D721Med (cell line): ENCODE data around the gene TXLNB.

Experiments used
- DNase-seq: peaks from one replicate; pipeline ENCODE4 v3.0.0; 2011; ENCODE audit warnings: low spot score; ENCODE audit not compliant: insufficient read length
- FAIRE-seq: peaks from 2 replicates; lab custom pipeline; 2011; peaks lifted over from hg19 to GRCh38; lab: Jason Lieb, UNC
- CTCF ChIP-seq: IDR thresholded peaks from 2 replicates; pipeline ENCODE4 v1.5.1; 2012; ENCODE audit warnings: mild to moderate bottlenecking, control low read depth; ENCODE audit not compliant: insufficient read depth; ENCODE audit errors: missing control alignments

TXLNB gene

DNA sequence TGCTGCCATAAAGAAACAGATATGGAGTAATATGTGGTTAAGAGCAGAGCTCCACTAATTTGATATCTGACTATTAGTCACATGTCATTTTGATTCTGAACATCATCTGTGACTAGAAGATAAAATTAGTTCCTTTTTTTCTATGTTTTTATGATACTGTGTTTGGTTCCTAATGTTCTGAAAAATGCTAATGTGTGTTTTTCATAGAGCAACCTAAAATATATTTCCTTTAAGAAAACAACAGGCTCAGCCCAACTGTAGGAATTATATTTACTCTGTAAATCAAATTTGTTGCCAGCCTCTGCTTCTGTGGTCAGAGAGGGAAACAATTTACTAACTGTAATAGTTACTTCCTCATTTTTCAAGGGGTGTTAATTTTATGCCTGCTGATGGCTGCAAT is 33.3 kb upstream of the TXLNB start:
- no peak for FAIRE-seq
- DNase-seq = no peak
- no peak for TF ChIP-seq CTCF

- no peak for TF ChIP-seq CTCF
- no peak for FAIRE-seq
Measured at GRCh38 chr6:139324301-139324555, 32.4 kb upstream of the TXLNB start.

DNA sequence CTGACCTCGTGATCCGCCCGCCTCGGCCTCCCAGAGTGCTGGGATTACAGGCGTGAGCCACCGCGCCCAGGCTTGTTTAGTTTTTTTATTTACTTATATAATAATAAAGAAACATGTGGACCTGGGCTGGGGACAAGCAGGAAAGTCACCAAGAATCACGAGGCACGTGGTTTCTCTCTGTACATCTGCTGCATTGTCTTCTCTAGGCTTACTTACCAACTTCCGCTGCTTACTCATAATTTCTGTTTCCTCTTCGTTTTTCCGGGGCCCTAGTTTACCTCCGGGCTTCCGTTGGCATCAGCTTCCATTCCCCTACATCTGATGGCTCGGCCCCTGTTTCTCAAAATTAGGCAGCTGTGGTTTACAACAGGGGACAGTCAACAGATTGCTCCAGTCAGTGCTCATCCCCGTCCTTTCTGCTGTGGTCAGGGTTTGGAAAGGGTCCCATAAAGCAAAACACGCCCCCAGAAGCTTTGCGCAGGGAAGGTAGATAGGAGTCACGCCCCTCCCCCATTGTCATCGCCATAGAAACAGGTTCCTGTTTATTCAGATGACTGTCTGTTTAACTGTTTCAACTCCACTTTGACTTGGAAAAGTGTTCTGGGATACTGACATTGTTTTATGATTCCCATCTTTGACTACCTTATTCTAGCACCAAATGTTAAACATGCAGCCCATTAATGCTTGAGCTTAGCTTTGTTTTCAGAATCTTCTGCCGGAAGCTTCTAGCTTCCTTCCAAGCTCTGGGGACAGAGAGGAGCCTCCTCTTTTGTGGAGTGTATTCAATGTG is 31.9 kb upstream of the TXLNB start:
- no peak for FAIRE-seq

More at GRCh38 chr6:139324301-139324555, 32.4 kb upstream of the TXLNB start:
- no peak for DNase-seq

DNA sequence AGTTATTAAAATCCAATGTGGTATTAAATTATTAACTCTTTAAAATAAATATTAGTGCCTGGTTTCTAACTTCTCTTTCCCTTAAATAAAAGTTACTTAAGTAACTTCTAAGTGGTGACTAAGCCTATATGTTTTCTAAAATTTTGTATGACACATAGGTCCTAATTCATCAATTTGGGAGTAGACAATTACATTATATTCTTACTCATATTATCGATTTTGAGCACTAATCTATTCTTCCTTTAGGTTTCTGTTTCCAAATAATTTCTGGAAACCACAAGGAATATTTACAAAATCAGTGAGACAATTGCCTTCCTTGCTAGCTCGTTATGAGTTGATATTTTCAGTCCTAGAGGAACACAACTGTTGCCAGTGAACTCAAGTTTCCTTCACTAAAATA is 28.3 kb upstream of the TXLNB start:
- FAIRE-seq = no peak
- TF ChIP-seq CTCF = no peak

More for the DNA sequence above, 31.9 kb upstream of the TXLNB start:
- TF ChIP-seq CTCF = no peak
- DNase-seq = no peak

DNA sequence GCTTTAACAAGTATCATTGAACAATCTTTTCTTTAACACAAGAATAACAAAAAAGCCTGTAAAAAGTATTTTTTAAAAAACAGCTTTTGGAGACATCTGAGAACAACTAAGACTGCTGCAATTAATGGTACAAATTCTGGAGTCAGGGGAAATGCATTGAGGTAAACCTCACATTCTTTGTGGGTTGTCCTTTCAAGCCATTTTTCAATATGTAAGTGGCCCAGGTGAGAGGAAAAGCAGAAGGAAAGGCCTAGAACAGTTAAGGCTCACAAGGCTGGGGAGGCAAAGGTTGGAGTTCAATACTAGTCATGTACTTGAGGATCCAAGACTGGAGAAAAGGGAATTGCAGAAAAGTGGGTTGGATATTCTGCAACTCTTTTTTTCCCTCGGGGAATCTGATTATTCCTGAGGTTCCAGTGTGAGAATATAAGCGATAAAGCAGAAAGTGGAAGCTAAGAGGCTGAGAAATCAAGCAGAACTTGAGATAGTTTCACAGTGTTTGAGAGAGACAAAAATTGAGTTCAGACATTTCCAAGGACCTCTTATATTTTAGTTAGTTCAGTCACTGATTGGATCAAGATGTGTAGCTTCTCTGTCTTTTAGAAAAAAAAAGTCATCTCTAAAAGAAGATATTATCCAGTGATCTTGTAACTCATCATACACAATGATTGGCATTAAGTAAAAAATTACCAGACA is 25.0 kb upstream of the TXLNB start:
- FAIRE-seq (no peak), DNase-seq (no peak)
- TF ChIP-seq CTCF = no peak

More for the DNA sequence above, 28.3 kb upstream of the TXLNB start:
- DNase-seq = no peak

DNA sequence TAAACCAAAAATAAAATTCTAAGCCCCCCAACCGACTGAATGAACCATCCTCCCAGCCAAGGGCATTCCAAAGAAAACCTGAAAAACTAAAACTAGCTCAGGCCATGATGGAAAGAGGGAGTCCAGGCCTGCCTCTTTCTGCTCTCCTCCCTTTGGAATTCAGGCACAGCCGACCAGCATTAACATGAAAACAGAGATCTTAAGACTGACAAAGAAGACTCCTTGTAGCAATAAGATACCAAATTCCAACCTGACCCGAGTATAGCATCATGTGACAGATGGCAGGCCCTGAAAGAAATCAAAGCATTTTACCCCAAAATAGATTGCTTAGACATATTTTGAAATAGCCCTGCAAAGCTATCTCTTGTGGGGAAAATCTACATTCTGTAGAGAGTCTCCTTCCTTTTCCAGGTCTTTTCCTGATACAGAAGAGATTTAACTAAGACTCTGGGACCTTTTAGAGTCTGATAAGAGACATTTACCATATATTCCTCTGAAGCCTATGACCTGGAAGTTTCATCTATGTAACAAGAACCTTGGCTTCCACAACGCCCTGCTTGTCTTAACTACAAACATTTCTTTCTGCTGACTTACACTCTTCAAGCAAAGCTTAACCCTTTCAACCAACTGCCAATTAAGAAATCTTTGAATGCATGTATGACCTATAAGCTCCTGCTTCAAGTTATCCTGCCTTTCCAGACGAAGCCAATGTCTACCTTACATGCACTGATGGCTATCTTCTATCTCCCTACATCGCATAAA is 22.2 kb upstream of the TXLNB start:
- no peak for TF ChIP-seq CTCF
- FAIRE-seq = no peak
- no peak for DNase-seq
